ENCODE measurements around the gene FMN1. TPM values are rescaled to one million over a fixed set of nuclear protein-coding genes. Genes with fewer than 3 reads are reported as not detected.

The FMN1 gene
- total and polyA plus RNA-seq, 2 donors from 2014 or later = 0.71 to 44.8 TPM

GRCh38 chr15:33116198-33116597 is 78.3 kb downstream of the FMN1 start:
- Histone ChIP-seq H3K9ac (ENCODE audit: low read length in 3 of 3) (no peak overlapping the region), H3K27ac (ENCODE audit: low read depth in 2 of 2, low read length in 2 of 2) (no peak overlapping the region), H3K4me3 (ENCODE audit: low read length in 3 of 3) (no peak overlapping the region), H3K36me3 (ENCODE audit: control insufficient read depth in 2 of 3, insufficient read depth in 3 of 3, low read length in 3 of 3) (no peaks in the 10 kb centered on the region), H3K4me1 (ENCODE audit: control insufficient read depth in 2 of 3, insufficient read depth in 2 of 3, low read depth in 1 of 3, low read length in 3 of 3) (no peaks in the 10 kb centered on the region), H3K27me3 (ENCODE audit: control insufficient read depth, insufficient read depth, low read length) (no peaks in the 10 kb centered on the region), H3K9me3 (ENCODE audit: control insufficient read depth in 2 of 3, insufficient read depth in 1 of 3, low read length in 3 of 3) (no peaks in the 10 kb centered on the region)
- TF ChIP-seq CTCF (IDR thresholded peaks at IDR 0.05; ENCODE audit: borderline replicate concordance, extremely low read depth, insufficient read depth) = no peak
- no peak for FAIRE-seq
- no peak for DNase-seq
- intact Hi-C loops (cut with DNase I) = no loop called here

- H3K27ac ChIP-seq (ENCODE audit: low read depth in 2 of 2, low read length in 2 of 2) = no peak overlapping the region
- no peak for FAIRE-seq
- H3K36me3 ChIP-seq (ENCODE audit: control insufficient read depth in 2 of 3, insufficient read depth in 3 of 3, low read length in 3 of 3) = no peaks in the 10 kb centered on the region
- DNase-seq = no peak
- no peaks in the 10 kb centered on the region for H3K4me1 ChIP-seq (ENCODE audit: control insufficient read depth in 2 of 3, insufficient read depth in 2 of 3, low read depth in 1 of 3, low read length in 3 of 3)
- no peak overlapping the region for H3K4me3 ChIP-seq (ENCODE audit: low read length in 3 of 3)
- intact Hi-C loops (cut with DNase I) = no loop called here
- TF ChIP-seq CTCF (IDR thresholded peaks at IDR 0.05; ENCODE audit: borderline replicate concordance, extremely low read depth, insufficient read depth) = no peak
- H3K9ac ChIP-seq (ENCODE audit: low read length in 3 of 3) = no peak overlapping the region
- H3K9me3 ChIP-seq (ENCODE audit: control insufficient read depth in 2 of 3, insufficient read depth in 1 of 3, low read length in 3 of 3) = no peaks in the 10 kb centered on the region
- no peaks in the 10 kb centered on the region for H3K27me3 ChIP-seq (ENCODE audit: control insufficient read depth, insufficient read depth, low read length)
Observed at GRCh38 chr15:33115191-33115861, 79.2 kb downstream of the FMN1 start.

- intact Hi-C loops (cut with DNase I) = no loop called here
- DNase-seq (no peak), FAIRE-seq (no peak)
- Histone ChIP-seq H3K4me3 (ENCODE audit: low read length in 3 of 3) (no peak overlapping the region), H3K9ac (ENCODE audit: low read length in 3 of 3) (no peak overlapping the region), H3K4me1 (ENCODE audit: control insufficient read depth in 2 of 3, insufficient read depth in 2 of 3, low read depth in 1 of 3, low read length in 3 of 3) (no peaks in the 10 kb centered on the region), H3K36me3 (ENCODE audit: control insufficient read depth in 2 of 3, insufficient read depth in 3 of 3, low read length in 3 of 3) (no peaks in the 10 kb centered on the region), H3K9me3 (ENCODE audit: control insufficient read depth in 2 of 3, insufficient read depth in 1 of 3, low read length in 3 of 3) (no peaks in the 10 kb centered on the region), H3K27ac (ENCODE audit: low read depth in 2 of 2, low read length in 2 of 2) (no peak overlapping the region), H3K27me3 (ENCODE audit: control insufficient read depth, insufficient read depth, low read length) (no peaks in the 10 kb centered on the region)
- no peak for TF ChIP-seq CTCF (IDR thresholded peaks at IDR 0.05; ENCODE audit: borderline replicate concordance, extremely low read depth, insufficient read depth)
Observed at GRCh38 chr15:33114374-33114717, 80.2 kb downstream of the FMN1 start.
